OCI-M1 (cell line): ENCODE data around the gene TF.
"Not testable (repeated sequence)": the region's sequence is repeated elsewhere in the genome, so short reads cannot be mapped to it uniquely, and the experiment has no call there.

Source experiments
- DNase-seq: peaks from one replicate; lab custom pipeline; 2025; lab: John Stamatoyannopoulos, UW

The TF gene

DNA sequence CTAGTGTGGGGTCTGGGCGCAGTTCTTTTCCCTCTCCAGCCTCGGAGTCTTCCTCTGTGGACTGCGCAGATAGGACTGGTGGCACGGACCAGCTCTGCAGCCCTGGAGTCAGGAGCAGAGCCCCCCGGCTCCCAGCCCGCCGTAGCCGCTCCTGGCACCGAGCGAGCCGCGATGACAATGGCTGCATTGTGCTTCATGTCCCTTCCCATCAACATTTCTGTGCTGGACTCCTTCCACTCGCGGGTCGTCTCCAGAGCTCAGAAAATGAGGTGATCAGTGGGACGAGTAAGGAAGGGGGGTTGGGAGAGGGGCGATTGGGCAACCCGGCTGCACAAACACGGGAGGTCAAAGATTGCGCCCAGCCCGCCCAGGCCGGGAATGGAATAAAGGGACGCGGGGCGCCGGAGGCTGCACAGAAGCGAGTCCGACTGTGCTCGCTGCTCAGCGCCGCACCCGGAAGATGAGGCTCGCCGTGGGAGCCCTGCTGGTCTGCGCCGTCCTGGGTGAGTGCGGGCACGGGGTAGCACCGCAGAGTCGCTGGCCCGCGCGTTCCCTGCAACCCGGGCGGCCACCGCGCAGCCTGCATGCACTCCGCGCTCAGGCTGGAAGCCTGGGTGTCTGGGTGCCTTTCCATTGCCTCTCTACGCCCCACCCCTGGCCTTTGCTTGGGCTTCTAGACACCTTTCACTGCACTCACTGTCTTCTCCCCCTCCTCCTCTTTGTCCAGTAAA is at the start of gene TF:
Gene TF (plus strand): TSS at position 413 of the 731 bp plus-strand sequence. CDS start 48 bp downstream, at position 461.
- no peak for DNase-seq

DNA sequence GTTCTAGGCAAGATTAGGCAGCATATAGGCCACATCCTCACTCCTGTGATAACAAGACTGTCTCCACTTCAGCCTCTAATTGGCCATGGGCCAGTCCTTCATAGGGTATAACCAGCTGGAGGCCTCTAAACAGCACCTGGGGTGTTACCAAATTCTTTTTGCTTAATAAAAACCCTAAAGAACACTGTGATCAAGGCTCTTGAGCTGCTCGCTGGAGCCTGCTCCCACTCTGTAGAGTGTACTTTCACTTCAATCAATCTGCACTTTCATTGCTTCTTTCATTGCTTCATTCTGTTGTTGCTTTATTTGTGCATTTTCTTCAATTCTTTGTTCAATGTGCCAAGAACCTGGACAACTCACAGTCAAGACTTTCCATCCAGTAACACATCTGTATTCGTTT is 48.2 kb upstream of the TF start:
- no peak for DNase-seq

DNA sequence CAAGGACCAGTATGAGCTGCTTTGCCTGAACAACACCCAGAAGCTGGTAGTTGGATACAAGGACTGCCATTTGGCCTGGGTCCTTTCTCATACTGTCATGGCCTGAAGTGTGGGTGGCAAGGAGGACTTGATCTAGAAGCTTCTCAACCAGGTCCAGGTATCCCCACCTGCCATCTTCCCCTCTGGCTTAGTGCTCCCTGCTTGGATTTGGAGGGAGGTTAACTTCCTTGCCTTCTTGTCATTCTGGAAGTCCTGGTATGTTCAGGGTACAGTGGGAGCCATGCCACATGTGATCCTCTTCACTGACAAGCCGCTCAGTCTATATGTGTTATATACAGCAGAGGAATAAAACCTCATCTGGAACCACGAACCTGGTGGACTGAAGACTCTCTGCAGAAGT is 46.7 kb upstream of the TF start:
- no peak for DNase-seq

DNA sequence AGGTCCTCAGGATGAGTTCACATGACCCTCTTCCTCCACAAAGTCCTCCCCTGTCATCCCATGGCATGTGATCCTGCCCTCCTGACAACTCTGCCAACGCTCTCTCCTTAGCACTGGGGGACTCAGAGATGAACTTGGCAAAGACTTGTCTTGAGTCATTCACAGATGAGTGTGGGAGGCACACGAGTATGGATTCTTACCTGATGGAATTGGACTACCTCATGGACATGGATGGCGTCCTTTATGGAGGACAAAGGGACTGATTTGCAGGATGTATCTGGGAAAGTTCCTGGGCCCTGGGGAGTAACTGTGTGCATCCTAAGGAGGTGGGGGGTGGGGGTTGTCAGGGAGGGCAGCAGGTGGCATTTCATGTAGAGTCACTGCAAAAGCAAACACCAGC is 46.3 kb upstream of the TF start:
- DNase-seq: no peak

GRCh38 chr3:133700351-133700750 is 45.8 kb upstream of the TF start:
- DNase-seq: no peak

DNA sequence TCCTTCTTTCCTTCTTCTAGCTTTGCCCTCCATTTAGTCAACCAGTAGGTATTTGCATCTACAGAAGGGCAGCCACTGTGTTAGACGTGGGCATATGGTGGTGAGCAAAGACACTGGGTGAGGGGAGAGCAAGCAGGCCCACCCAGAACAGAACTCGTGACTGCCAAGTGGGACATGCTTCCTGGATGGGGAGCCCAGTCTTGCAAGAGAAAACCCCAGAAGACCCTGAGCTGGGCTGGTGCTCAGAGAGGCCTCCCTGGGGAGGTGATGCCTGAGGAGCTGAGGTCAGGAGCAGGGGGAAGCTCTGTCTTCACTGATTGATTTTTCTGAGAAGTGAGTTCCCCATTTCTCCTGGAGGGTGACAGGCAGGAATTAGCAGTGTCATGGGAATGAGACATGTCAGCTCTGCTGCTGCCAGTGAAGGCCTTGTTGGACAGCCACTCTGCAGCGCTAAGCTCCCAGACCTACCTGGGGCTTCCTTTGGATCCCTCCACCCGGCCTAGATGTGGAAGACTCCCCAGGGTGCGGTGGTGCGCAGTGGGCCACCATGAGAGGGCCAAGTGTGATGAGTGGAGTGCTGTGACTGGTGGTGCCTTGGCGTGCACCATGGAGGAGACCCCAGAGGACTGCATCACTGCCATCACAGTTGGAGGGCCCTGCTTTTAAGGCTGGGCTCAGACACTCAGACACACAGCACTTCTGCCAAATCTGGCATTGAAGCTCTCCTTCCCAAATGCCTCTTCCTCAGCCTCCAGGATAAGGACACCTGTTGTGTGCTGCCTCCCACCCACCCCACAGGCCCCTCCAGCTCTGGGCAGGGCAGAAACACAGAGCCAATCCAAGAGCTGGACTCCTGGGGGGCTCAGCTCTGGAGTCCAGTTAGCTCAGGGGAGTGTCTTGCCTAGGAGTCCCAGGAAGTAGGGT is 44.5 kb upstream of the TF start:
- DNase-seq: no peak

GRCh38 chr3:133703915-133704314 is 42.3 kb upstream of the TF start:
- DNase-seq: no peak

DNA sequence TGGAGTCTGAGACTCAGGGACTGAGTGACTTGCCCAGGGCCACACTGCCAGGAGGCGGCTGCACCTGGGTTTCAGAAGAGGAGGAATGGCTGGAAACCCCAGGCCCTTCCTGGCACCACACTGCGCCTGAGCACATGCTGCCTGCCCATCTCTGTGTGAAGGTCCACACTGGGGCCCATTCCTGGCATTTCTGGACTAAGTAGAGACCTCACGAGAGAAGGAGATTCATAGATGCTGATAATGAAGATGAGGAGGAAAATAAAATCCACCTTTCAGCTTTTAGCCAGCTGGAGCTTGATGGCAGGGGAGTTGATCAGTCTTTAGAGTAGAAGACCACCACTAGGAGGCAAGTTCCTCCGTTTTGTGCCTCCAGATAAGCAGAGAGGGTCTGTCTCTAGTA is 40.2 kb upstream of the TF start:
- no peak for DNase-seq

GRCh38 chr3:133709139-133709750 is 36.9 kb upstream of the TF start:
- no peak for DNase-seq

GRCh38 chr3:133711013-133711412 is 35.2 kb upstream of the TF start:
- no peak for DNase-seq

DNA sequence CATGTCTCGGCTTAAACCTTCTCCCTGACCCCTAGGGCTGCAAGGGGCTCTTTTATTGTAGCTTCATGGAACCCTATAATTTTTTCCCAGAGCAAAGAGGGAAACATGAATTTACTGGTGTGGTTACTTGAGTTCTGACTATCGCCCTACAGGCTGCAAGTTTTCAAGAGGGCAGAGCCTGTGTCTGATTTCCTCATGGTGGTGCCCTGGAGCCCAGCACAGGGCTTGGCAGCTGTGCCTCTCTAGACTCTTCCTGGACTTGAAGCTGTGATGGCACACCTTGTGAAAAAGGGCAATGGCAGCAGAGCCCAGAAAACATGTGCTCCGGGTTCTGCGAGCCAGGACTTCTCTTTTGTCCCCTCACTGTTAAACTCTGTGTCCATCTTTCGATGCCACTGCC is 34.2 kb upstream of the TF start:
- DNase-seq: no peak

GRCh38 chr3:133713347-133713746 is 32.8 kb upstream of the TF start:
- DNase-seq: no peak

GRCh38 chr3:133717424-133717823 is 28.8 kb upstream of the TF start:
- DNase-seq: no peak

GRCh38 chr3:133722935-133723334 is 23.3 kb upstream of the TF start:
- DNase-seq: no peak

DNA sequence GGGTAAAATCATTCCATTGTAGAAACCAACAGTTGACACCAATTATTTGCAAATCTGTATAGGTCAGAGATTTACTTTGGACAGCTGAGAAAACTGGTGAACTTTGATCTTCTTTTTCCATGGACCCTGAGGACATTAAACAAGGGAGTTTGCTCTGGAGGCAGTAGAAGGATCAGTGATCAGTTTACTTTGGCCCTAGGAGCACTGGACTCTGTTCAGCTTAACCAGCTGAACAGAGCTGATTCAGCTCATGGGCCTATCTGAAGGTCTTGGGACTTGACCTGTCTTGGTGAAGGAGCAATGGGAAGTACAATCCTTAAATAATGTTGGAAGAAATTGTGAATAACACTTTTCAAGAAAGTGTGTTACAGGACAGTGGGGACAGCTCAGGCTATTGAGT is 15.2 kb upstream of the TF start:
- DNase-seq: no peak

DNA sequence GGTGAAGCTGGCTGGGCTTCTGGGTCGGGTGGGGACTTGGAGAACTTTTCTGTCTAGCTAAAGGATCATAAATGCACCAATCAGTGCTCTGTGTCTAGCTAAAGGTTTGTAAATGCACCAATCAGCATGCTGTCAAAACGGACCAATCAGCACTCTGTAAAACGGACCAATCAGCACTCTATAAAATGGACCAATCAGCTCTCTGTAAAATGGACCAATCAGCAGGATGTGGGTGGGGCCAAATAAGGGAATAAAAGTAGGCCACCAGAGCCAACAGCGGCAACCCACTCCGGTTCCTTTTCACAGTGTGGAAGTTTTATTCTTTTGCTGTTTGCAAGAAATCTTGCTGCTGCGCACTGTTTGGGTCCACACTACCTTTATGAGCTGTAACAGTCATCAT is 14.0 kb upstream of the TF start:
- DNase-seq: not testable (repeated sequence)

GRCh38 chr3:133733226-133733625 is 13.0 kb upstream of the TF start:
- DNase-seq: no peak

DNA sequence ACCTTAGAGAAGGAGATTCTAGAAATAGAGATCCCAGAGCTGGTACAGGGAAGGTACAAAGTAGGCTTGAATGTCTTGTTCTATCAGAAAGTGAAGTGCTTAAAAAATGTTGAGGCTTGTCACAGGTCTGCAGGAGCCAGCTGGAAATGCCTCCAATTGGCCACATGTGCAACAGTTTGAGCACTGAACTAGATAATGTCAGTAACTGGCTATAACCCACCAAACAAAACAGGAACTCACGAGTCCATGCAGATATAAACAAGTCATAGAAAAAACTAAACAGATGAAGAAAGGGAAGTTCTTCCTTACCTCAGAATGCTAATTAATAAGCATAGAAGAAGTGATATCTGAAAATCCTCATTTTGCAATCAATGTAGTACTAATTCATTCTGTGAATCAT is 11.9 kb upstream of the TF start:
- DNase-seq: peak; percentile 71

GRCh38 chr3:133742351-133743091 is 3.7 kb upstream of the TF start:
- DNase-seq: peak; percentile 88

GRCh38 chr3:133744241-133744640 is 2.0 kb upstream of the TF start:
- no peak for DNase-seq

DNA sequence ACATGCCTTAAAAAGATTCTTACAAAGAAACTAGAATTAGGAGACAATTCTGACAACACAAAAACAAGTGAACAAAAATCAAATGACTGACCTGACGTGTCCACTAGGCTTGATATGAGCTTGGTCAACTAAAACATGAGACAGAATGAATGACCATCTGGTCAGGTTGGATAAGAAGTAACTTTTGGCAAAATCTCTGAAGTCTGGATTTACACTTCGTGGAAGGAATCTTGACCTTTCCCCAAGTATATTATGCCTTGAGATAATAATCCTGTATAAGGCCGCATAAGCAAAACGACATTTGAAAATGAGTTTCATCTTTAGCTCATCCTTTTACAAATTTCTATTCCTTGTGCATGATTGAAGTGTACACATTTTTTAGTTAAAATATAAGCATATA is 1.1 kb upstream of the TF start:
- peak; percentile 54 for DNase-seq

- DNase-seq: no peak
Measured at GRCh38 chr3:133746712-133747066, 496 bp downstream of the TF start.
